H1 (cell line): ENCODE results near the gene CGNL1. TPM values are rescaled to one million over a fixed set of nuclear protein-coding genes. Genes with fewer than 3 reads are reported as not detected.

ENCODE experiments used
- FOSL1 ChIP-seq: IDR thresholded peaks from 2 replicates; pipeline ENCODE4 v1.6.1; 2011; ENCODE audit warnings: mild to moderate bottlenecking, low read depth, low read length, moderate library complexity; ENCODE audit not compliant: insufficient read depth
- KDM5A ChIP-seq: fragments of 200-600 bp; IDR thresholded peaks from 2 replicates; pipeline ENCODE4 v1.7.1; 2012; ENCODE audit warnings: mild to moderate bottlenecking, low read length, inconsistent platforms, mixed read lengths
- RFX5 ChIP-seq: IDR thresholded peaks from 2 replicates; pipeline ENCODE4 v1.6.1; 2011; ENCODE audit warnings: low read depth, low read length, improper control_type of control experiment, borderline replicate concordance
- SIRT6 ChIP-seq: IDR thresholded peaks from one replicate; pipeline ENCODE4 v1.7.1; 2012; ENCODE audit warnings: low read length, inconsistent platforms
- TAF1 ChIP-seq: IDR thresholded peaks from 2 replicates; pipeline ENCODE4 v1.6.1; 2011; ENCODE audit warnings: mild to moderate bottlenecking, low read depth, low read length
- TAF7 ChIP-seq: optimal IDR thresholded peaks from 2 replicates; pipeline ENCODE3; 2011; ENCODE audit warnings: low read depth, mild to moderate bottlenecking, inconsistent platforms, low read length, moderate library complexity, borderline replicate concordance
- TCF12 ChIP-seq: IDR thresholded peaks from 2 replicates; pipeline ENCODE4 v1.6.1; 2011; ENCODE audit warnings: low read depth, mild to moderate bottlenecking, low read length
- YY1 ChIP-seq: IDR thresholded peaks from 2 replicates; pipeline ENCODE4 v1.6.1; 2011; ENCODE audit warnings: low read depth, mild to moderate bottlenecking, low read length
- polyA plus RNA-seq, 7 experiments: library from polyadenylated mRNA; depleted of rRNA in 3 of 7; stranded (reverse) in 5 of 7; unstranded in 2 of 7; fragments of >200 nt in 5 of 7; fragments of 200-250 nt in 2 of 7; gene quantifications; 1 replicate in 5 of 7; 2 replicates in 1 of 7; 4 replicates in 1 of 7; pipeline versions ENCODE4 v1.2.1 to v1.2.3, GENCODE V29; 2011 to 2013; ENCODE audit warnings: missing spikeins in 2 of 7, mixed read lengths in 2 of 7
- total RNA-seq: library from RNA; stranded (reverse); fragmentation: NEBNext Ultra II Directional; extraction: Animal tissue kit (Norgen Biotek cat#: 25700); gene quantifications from 2 replicates; pipeline ENCODE4 v1.2.1, GENCODE V29; 2021

Gene CGNL1
- total and polyA plus RNA-seq, 2 of the 8 experiments (the other 6 are each of a cell fraction or from before 2014, with no cell fraction given): 21.8 to 75.6 TPM

- TF ChIP-seq TCF12: no peak
- TF ChIP-seq TAF7: no peak
- no peak for TF ChIP-seq RFX5
- no peak for TF ChIP-seq KDM5A
- no peak for TF ChIP-seq TAF1
- TF ChIP-seq YY1: no peak
- TF ChIP-seq FOSL1: no peak
- TF ChIP-seq SIRT6: no peak
These were observed 42.8 kb upstream of the CGNL1 start (continued) for GRCh38 chr15:57333487-57333886.
